ENCODE data around the gene FBXO38. TPM values are rescaled to one million over a fixed set of nuclear protein-coding genes. Genes with fewer than 3 reads are reported as not detected.
A peak's percentile ranks its signal among the peaks of the same experiment; 100 is the strongest.

Gene FBXO38
- total RNA-seq, 1 donor from 2014 or later = 28.9 TPM

GRCh38 chr5:148378670-148379069, 5.1 kb upstream of the FBXO38 start:
- no peak for ATAC-seq (ENCODE audit: poor library complexity)

GRCh38 chr5:148379340-148379739, 4.4 kb upstream of the FBXO38 start:
- intact Hi-C loops (cut with DNase I) = no loop called here
- DNase-seq (no peak), ATAC-seq (ENCODE audit: poor library complexity) (no peak)

More at GRCh38 chr5:148378670-148379069, 5.1 kb upstream of the FBXO38 start:
- DNase-seq = no peak
- intact Hi-C loops (cut with DNase I) = no loop called here

- intact Hi-C loops (cut with DNase I) = no loop called here
- ATAC-seq (ENCODE audit: poor library complexity) (no peak), DNase-seq (no peak)
Observed at GRCh38 chr5:148381906-148382305, 1.9 kb upstream of the FBXO38 start.

- intact Hi-C loops (cut with DNase I) = no loop called here
- DNase-seq = no peak
- ATAC-seq (ENCODE audit: poor library complexity) = no peak
Observed at GRCh38 chr5:148382961-148383360, 797 bp upstream of the FBXO38 start.

- ATAC-seq (ENCODE audit: poor library complexity) = peak; percentile 5
- no peak for DNase-seq
- intact Hi-C loops (cut with DNase I) = no loop called here
Observed at GRCh38 chr5:148384380-148384737, 601 bp downstream of the FBXO38 start.

- ATAC-seq (ENCODE audit: poor library complexity) (no peak), DNase-seq (no peak)
- intact Hi-C loops (cut with DNase I) = no loop called here
Observed at GRCh38 chr5:148385094-148385493, 1.3 kb downstream of the FBXO38 start.

DNA sequence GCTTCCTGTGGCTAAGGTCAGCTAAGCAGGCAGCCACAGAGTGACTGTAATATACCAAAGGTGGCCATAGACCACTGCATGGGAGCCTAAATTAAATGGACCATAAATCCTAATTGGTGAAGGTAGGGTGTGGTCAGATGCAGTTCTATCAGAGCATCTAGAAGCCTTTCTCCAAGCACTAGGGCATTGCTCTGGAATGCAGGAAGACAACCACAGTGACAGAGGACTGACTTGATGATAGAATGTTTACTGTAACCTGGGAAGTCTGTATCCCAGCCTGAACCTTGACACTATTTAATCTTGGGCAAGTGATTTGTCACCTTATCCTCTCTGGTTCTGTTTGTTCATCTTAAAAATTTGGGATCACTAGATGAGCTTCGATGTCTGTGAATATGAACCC, 2.3 kb downstream of the FBXO38 start:
- ATAC-seq (ENCODE audit: poor library complexity) (no peak), DNase-seq (no peak)
- intact Hi-C loops (cut with DNase I) = no loop called here

DNA sequence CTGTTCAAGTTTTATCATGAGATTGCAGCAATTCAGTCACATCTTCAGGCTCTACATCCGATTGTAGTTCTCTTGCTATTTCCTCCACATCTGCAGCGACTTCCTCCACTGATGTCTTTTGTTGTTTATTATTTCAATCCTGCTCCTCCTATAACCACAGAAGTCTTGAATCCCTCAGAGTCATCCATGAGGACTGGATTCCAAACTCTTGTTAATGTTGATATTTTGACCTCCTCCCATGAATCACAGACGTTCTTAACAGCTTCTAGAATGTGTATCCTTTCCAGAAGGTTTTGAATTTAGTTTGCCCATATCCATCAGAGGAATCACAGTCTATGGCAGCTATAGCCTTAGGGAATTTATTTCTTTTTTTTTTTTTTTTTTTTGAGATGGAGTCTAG, 3.6 kb downstream of the FBXO38 start:
- intact Hi-C loops (cut with DNase I) = no loop called here
- DNase-seq = no peak
- ATAC-seq (ENCODE audit: poor library complexity) = no peak

DNA sequence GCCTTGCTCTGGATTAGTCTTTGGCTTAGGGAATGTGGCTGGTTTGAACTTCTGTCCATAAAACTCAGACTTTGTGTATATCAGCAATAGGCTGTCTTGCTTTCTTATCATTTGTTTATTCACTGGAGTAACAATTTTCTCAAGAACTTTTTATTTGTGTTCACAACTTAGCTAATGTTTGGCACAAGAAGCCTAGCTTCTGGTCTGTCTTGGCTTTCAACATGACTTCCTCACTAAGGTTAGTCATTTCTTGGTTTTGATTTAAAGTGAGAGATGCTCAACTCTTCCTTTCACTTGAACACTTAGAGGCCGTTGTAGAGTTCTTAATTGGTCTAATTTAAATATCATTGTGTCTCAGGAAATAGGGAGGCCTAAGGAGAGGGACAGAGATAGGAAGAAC, 4.9 kb downstream of the FBXO38 start:
- intact Hi-C loops (cut with DNase I) = no loop called here
- ATAC-seq (ENCODE audit: poor library complexity) = no peak

GRCh38 chr5:148390914-148391313, 7.2 kb downstream of the FBXO38 start:
- ATAC-seq (ENCODE audit: poor library complexity) (no peak), DNase-seq (no peak)
- intact Hi-C loops (cut with DNase I) = no loop called here

More for the DNA sequence above, 4.9 kb downstream of the FBXO38 start:
- DNase-seq = no peak

- intact Hi-C loops (cut with DNase I) = no loop called here
- no peak for DNase-seq
- ATAC-seq (ENCODE audit: poor library complexity) = peak; percentile 22
Observed at GRCh38 chr5:148391422-148391821, 7.7 kb downstream of the FBXO38 start.

GRCh38 chr5:148393390-148393741, 9.6 kb downstream of the FBXO38 start:
- DNase-seq = no peak
- no peak for ATAC-seq (ENCODE audit: poor library complexity)
- intact Hi-C loops (cut with DNase I) = no loop called here

- DNase-seq (no peak), ATAC-seq (ENCODE audit: poor library complexity) (no peak)
- intact Hi-C loops (cut with DNase I) = no loop called here
Observed at GRCh38 chr5:148394587-148395019, 10.8 kb downstream of the FBXO38 start.

GRCh38 chr5:148395031-148395430, 11.3 kb downstream of the FBXO38 start:
- intact Hi-C loops (cut with DNase I) = no loop called here
- DNase-seq (no peak), ATAC-seq (ENCODE audit: poor library complexity) (no peak)

DNA sequence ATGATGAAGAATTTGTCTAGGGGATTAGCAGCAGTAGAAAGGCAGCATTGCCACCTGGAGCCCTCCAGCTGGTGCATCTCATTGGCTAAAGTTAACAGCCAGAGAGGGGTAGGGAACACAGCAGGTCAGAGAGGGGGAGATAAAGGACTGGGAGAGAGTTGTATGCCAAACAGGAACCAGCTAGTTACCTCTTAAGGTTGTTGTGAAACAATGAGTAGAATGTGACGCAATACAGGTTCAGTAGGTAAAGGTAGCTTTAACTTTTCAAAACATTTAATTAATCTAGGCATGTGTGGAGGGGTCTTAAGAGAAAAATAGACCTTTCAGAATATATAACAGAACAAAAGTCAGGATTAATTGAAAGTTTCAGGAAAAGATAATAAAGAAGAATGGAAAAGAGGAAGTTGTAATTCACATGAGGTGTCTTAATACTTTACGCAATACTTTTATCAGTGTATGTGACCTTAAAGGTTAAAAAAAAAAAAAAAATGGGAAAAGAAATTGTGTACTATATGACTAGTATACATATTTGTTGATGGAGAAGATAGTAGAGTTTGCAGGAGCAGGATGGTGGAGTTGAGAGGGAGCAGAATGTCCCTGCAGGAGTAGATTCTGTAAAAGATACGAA, 14.3 kb downstream of the FBXO38 start:
- ATAC-seq (ENCODE audit: poor library complexity) = peak; percentile 30
- intact Hi-C loops (cut with DNase I) = no loop called here
- DNase-seq = no peak

- ATAC-seq (ENCODE audit: poor library complexity) (peak; percentile 36), DNase-seq (no peak)
- intact Hi-C loops (cut with DNase I) = no loop called here
Observed at GRCh38 chr5:148398698-148399121, 15.0 kb downstream of the FBXO38 start.

DNA sequence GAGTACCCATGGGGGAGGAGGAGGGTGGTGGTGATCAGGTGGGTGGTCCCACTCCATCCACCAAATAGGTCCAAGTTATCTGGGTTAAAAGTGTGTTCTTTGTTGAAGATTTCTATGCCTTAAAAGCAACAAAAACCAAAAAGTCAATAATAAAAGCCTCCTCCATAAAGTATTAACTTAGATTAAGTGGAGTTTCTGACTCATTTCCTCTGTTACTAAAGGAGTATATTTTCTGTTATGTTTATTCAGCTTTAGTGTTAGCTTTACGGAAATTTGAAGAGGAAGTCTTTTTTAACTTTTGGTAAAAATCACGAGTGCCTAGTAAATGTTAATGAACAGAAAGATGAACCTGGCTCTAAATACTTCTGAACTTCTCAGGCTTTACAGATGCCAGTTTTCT, 17.8 kb downstream of the FBXO38 start:
- intact Hi-C loops (cut with DNase I) = no loop called here
- DNase-seq = no peak
- no peak for ATAC-seq (ENCODE audit: poor library complexity)

GRCh38 chr5:148403344-148403743, 19.6 kb downstream of the FBXO38 start:
- DNase-seq (no peak), ATAC-seq (ENCODE audit: poor library complexity) (peak; percentile 48)
- intact Hi-C loops (cut with DNase I) = no loop called here

DNA sequence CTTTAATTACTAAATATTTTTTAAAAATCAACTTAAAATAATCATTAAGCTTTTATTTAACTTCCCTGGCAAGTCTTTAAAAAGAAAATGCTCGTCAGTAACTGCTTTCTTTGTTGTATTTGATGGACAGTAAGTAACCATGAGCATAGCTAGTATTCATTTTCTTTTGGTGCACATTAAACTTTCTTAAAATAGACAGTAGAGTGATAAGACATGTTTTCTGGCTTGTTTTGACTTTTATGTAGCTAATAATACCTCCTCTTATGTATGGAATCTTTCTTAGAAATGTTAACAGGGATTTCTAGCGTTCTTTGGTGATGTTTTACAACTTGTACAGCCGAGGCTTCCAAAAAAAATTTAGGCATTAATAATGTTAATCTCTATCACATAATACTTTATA, 22.6 kb downstream of the FBXO38 start:
- DNase-seq = no peak
- intact Hi-C loops (cut with DNase I) = no loop called here
- ATAC-seq (ENCODE audit: poor library complexity) = peak; percentile 45

GRCh38 chr5:148408092-148408491, 24.3 kb downstream of the FBXO38 start:
- no peak for DNase-seq
- no peak for ATAC-seq (ENCODE audit: poor library complexity)
- intact Hi-C loops (cut with DNase I) = no loop called here

DNA sequence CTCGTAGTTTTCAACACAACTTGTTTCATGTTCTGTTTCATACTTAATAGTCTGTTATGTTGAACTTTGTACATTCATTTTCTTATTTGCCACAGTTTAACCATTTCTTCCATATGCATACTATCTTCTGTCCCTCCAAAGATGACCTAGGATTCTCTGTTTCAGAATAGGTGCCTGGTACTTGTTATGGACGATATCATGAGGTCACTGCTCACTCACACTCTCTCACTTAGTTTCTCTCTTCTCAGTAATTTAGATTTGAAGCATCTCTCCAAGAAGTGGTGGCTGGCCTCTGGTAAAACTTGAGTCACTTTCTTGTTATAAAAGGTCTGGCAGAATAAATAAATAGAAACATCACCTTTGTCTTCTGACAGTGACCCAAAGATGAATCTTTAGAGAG, 28.4 kb downstream of the FBXO38 start:
- intact Hi-C loops (cut with DNase I) = no loop called here
- ATAC-seq (ENCODE audit: poor library complexity) = no peak
- DNase-seq = no peak
